Heart right ventricle (tissue), 16 donors: Measurements from ENCODE around the gene SWAP70. TPM values are rescaled to one million over a fixed set of nuclear protein-coding genes. Genes with fewer than 3 reads are reported as not detected.
A peak's percentile ranks its signal among the peaks of the same experiment; 100 is the strongest.

Experiments used
- ATAC-seq, 8 donors: fragments of 200-7000 bp; cut with Tn5 transposase; one replicate each; pipeline ENCODE4 v1.9.1; 2020; ENCODE audit warnings: mild to moderate bottlenecking in 8 of 8, moderate library complexity in 8 of 8, moderate number of reproducible peaks in 1 of 8
- DNase-seq, 2 donors: peaks; one replicate each; pipeline ENCODE4 v3.0.0-alpha.2; 2020
- H3K27ac ChIP-seq, 10 donors: fragments of 200-600 bp; sonication (generic) in 2 of 10; one replicate each; pipeline versions ENCODE4 v1.5.0 to v1.8.0; 2020 to 2022; ENCODE audit warnings: mild to moderate bottlenecking in 3 of 10
- H3K27me3 ChIP-seq, 7 donors: fragments of 200-600 bp; one replicate each; pipeline ENCODE4 v1.8.0; 2021 to 2022; ENCODE audit warnings: mild to moderate bottlenecking in 2 of 7
- H3K36me3 ChIP-seq, 9 donors: fragments of 200-600 bp; sonication (generic) in 1 of 9; one replicate each; pipeline versions ENCODE4 v1.5.0 to v1.8.0; 2020 to 2022; ENCODE audit warnings: mild to moderate bottlenecking in 2 of 9
- H3K4me1 ChIP-seq, 9 donors: fragments of 200-600 bp; sonication (generic) in 1 of 9; one replicate each; pipeline versions ENCODE4 v1.5.0 to v1.8.0; 2020 to 2022; ENCODE audit warnings: mild to moderate bottlenecking in 4 of 9
- H3K4me3 ChIP-seq, 10 donors: fragments of 200-600 bp; sonication (generic) in 2 of 10; one replicate each; pipeline versions ENCODE4 v1.5.0 to v1.8.0; 2020 to 2022; ENCODE audit warnings: mild to moderate bottlenecking in 7 of 10, moderate library complexity in 2 of 10
- H3K9me3 ChIP-seq, 11 donors: fragments of 200-600 bp in 10 of 11; sonication (generic) in 2 of 11; one replicate each; pipeline versions ENCODE4 v1.5.0 to v1.8.0; 2013 to 2022; ENCODE audit warnings: mild to moderate bottlenecking in 2 of 11, control low read depth in 1 of 11, moderate library complexity in 1 of 11
- WGBS, 2 donors: extraction: QIAGEN DNeasy Blood & Tissue Kit; methylation state at CpG; one replicate each; pipeline ENCODE4 v1.1.7; 2013; ENCODE audit warnings: inconsistent platforms in 1 of 2; 5-methylcytosine and 5-hydroxymethylcytosine counted together
- intact Hi-C, 10 donors: fragments of 100-400 bp; cut with DNase I; formaldehyde crosslinking; loops; one replicate each; pipeline versions ENCODE4 v1.11.1 to v1.14.2; 2022
- polyA plus RNA-seq, 2 donors: library from polyadenylated mRNA; stranded (reverse); fragments of 200-250 nt; gene quantifications; one replicate each; pipeline ENCODE4 v1.2.3, GENCODE V29; 2013
- total RNA-seq, 10 donors: library from RNA; stranded (reverse); fragmentation: NEBNext Ultra II Directional in 3 of 10; extraction: Animal tissue kit (Norgen Biotek cat#: 25700) in 3 of 10; gene quantifications; one replicate each; pipeline versions ENCODE4 v1.2.1 to v1.2.4, GENCODE V29; 2021 to 2023
- TF ChIP-seq, protein P1 (sequence below), 9 donors: fragments of 200-600 bp; sonication (generic) in 2 of 9; IDR thresholded peaks; one replicate each; pipeline versions ENCODE4 v1.5.0 to v1.8.0; 2021 to 2022; ENCODE audit warnings: antibody characterized with exemption in 9 of 9, mild to moderate bottlenecking in 5 of 9, moderate library complexity in 1 of 9
- donor health status: Arrhythmogenic right ventricular cardiomyopathy.
- donor health status: ischemic (EF 13 %, LVEDD 7.1; RV severe dilation, severe dysfunction).
- donor health status: healthy with polysubstance abuse.
- donor health status: DM: no; HTN: yes; CAD: no.
- donor health status: DM: no; HTN: no; CAD: no.
- donor health status: ischemic (EF 25% LVEDD 6.9; RV normal size, moderate dysfunction).
- donor health status: ischemic (EF 25% LVEDD 5.7; RV mildly dilated, moderate dysfunction).
- donor health status: healthy.
- donor health status: DM: yes; HTN: yes; CAD: no.
- donor health status: Ischemic cardiomyopathy.
- donor health status: ischemic (EF 35%, LVEDD 5.7; RV mildly dilated, moderate dysfunction).
- donor health status: nonischemic (EF 11% LVEDD 7.7; RV severe dilation, severe dysfunction).
- donor health status: DM: yes; HTN: yes; CAD: no.
- donor health status: PGD.
- donor health status: ischemic (EF 29% LVEDD 5.4; RV normal size, mild dysfunction).
- donor health status: nonischemic (EF 23%, LVEDD 6.1; RV moderate dilation, normal function).

Gene SWAP70
- total and polyA plus RNA-seq, 12 donors = 7.8 to 33.4 (median 19.6) TPM

DNA sequence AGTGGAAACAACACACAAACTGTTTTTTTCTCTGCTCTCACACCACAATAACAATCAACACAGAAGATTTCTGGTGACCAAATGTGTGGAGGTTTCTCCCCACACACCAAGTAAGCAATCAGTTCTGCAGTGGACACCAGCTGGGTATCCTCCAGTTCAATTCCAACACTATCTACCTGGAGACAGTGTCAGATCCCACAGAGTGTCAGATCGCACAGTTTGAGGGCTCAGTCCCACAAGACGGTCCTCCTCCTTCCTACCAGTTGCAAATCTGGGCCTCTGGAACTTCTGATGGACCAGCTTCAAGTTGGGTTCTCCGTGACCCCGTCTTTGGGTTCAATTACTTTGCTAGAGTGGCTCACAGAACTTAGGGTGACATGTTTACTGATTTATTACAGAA is 9.0 kb downstream of the SWAP70 start:
- peaks cover 0 to 7% (median 0%) of the 10 kb centered on the region in 9 donors for H3K36me3 ChIP-seq
- H3K4me3 ChIP-seq = no peak overlapping the region
- DNase-seq = no peak
- 97% methylated on average over 4 of the region's 4 CpGs for whole genome bisulfite sequencing, 2 donors
- peaks cover 0 to 3% (median 0%) of the 10 kb centered on the region in 11 donors for H3K9me3 ChIP-seq
- intact Hi-C loops = loop anchor here in 1 of 10 donors (1.0 kb wide), 1 partner anchor 13 kb away; no protein-coding TSS in a partner anchor
- H3K4me1 ChIP-seq = peaks cover 0 to 65% (median 15%) of the 10 kb centered on the region in 9 donors
- ATAC-seq = no peak
- no peak overlapping the region for H3K27ac ChIP-seq
- TF ChIP-seq, protein P1, sequence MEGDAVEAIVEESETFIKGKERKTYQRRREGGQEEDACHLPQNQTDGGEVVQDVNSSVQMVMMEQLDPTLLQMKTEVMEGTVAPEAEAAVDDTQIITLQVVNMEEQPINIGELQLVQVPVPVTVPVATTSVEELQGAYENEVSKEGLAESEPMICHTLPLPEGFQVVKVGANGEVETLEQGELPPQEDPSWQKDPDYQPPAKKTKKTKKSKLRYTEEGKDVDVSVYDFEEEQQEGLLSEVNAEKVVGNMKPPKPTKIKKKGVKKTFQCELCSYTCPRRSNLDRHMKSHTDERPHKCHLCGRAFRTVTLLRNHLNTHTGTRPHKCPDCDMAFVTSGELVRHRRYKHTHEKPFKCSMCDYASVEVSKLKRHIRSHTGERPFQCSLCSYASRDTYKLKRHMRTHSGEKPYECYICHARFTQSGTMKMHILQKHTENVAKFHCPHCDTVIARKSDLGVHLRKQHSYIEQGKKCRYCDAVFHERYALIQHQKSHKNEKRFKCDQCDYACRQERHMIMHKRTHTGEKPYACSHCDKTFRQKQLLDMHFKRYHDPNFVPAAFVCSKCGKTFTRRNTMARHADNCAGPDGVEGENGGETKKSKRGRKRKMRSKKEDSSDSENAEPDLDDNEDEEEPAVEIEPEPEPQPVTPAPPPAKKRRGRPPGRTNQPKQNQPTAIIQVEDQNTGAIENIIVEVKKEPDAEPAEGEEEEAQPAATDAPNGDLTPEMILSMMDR (IDR thresholded peaks at IDR 0.05) = no peak
- H3K27me3 ChIP-seq = no peaks in the 10 kb centered on the region

DNA sequence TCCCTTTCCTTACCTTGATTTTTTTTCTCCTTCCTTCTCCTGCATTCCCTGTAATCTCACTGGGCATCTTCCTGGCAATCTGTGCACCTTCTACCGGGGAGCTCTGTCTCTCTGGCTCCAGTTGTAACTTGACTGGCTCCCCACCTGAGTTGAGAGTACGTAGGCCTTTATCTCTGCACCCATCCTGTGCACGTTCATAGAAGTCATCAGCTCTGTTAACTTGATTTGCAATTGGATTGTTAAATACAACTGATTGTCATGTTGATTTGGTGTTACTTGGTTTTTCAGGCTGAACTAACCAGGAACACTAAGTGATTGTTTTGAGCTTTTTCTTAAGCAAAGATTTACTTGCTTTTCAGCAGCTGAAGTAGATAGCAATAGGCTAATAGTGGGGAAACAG is 11.8 kb downstream of the SWAP70 start:
- Histone ChIP-seq H3K27me3 (no peaks in the 10 kb centered on the region), H3K9me3 (peaks cover 0 to under 1% (median 0%) of the 10 kb centered on the region in 11 donors), H3K4me1 (peaks cover 0 to 61% (median 11%) of the 10 kb centered on the region in 9 donors), H3K4me3 (no peak overlapping the region), H3K27ac (peak overlapping the region in 1 of 10 donors; percentile 9), H3K36me3 (peaks cover 0 to 7% (median 0%) of the 10 kb centered on the region in 9 donors)
- no peak for DNase-seq
- TF ChIP-seq, protein P1 (IDR thresholded peaks at IDR 0.05) = no peak
- ATAC-seq = no peak
- 38 to 42% methylated on average over 3 of the region's 3 CpGs for WGBS, 2 donors
- intact Hi-C loops = no loop called here

GRCh38 chr11:9677951-9678350 is 14.1 kb downstream of the SWAP70 start:
- TF ChIP-seq, protein P1 (IDR thresholded peaks at IDR 0.05) = no peak
- Histone ChIP-seq H3K27me3 (no peaks in the 10 kb centered on the region), H3K36me3 (peaks cover 0 to 4% (median 0%) of the 10 kb centered on the region in 9 donors), H3K4me1 (peaks cover 2 to 70% (median 4%) of the 10 kb centered on the region in 9 donors), H3K4me3 (no peak overlapping the region), H3K9me3 (no peaks in the 10 kb centered on the region), H3K27ac (peak overlapping the region in 1 of 10 donors; percentile 23)
- ATAC-seq = no peak
- DNase-seq = no peak
- intact Hi-C loops = no loop called here

- WGBS, 2 donors = 82 to 86% methylated on average over 4 of the region's 4 CpGs
- H3K4me1 ChIP-seq = peaks cover 0 to 64% (median 4%) of the 10 kb centered on the region in 9 donors
- TF ChIP-seq, protein P1 (IDR thresholded peaks at IDR 0.05) = no peak
- intact Hi-C loops = no loop called here
- H3K9me3 ChIP-seq = no peaks in the 10 kb centered on the region
- no peaks in the 10 kb centered on the region for H3K36me3 ChIP-seq
- ATAC-seq (no peak), DNase-seq (no peak)
- H3K4me3 ChIP-seq = no peak overlapping the region
- no peaks in the 10 kb centered on the region for H3K27me3 ChIP-seq
- H3K27ac ChIP-seq = no peak overlapping the region
Measured at GRCh38 chr11:9678576-9678975, 14.7 kb downstream of the SWAP70 start.
